Prostate gland (tissue), 2 donors: Measurements from ENCODE around the gene OPTN.

ENCODE experiments used
- POLR2A ChIP-seq: fragments of 450-650 bp; IDR thresholded peaks from one replicate; pipeline ENCODE4 v1.6.1; 2016; ENCODE audit warnings: antibody characterized with exemption, mild to moderate bottlenecking
- POLR2AphosphoS5 ChIP-seq: sonication (generic); formaldehyde crosslinking; IDR thresholded peaks from one replicate; pipeline ENCODE4 v1.6.1; 2017; ENCODE audit warnings: antibody characterized with exemption
- TF ChIP-seq, protein P1 (sequence below), 4 experiments: fragments of 200-600 bp in 2 of 4; fragments of 450-650 bp in 2 of 4; sonication (generic) in 2 of 4; IDR thresholded peaks; 1 replicate in 3 of 4; 2 replicates in 1 of 4; pipeline ENCODE4 v1.5.1; 2016 to 2019; ENCODE audit warnings: antibody characterized with exemption in 4 of 4, mild to moderate bottlenecking in 2 of 4, moderate library complexity in 2 of 4

DNA sequence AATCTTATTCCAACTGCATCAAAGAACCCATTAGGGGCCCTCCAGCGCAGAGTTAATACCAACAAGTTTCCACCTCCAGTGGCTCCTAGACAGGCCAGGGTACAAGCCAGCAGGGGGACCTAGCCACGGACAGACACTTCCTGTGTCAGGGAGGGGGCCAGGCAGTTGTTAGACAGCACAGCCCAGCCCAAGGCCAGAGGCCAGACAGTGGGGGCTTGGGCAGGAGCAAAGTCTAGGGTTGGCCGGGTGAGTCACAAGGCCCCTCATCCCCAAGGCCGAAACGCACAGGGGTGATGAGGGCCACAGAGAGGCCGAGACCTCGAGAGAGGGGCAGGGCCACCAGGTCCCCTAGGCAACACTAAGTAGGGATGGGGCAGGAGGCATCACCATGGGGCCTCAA is 19.3 kb upstream of the OPTN start:
- no peak for TF ChIP-seq POLR2A
- TF ChIP-seq, protein P1, sequence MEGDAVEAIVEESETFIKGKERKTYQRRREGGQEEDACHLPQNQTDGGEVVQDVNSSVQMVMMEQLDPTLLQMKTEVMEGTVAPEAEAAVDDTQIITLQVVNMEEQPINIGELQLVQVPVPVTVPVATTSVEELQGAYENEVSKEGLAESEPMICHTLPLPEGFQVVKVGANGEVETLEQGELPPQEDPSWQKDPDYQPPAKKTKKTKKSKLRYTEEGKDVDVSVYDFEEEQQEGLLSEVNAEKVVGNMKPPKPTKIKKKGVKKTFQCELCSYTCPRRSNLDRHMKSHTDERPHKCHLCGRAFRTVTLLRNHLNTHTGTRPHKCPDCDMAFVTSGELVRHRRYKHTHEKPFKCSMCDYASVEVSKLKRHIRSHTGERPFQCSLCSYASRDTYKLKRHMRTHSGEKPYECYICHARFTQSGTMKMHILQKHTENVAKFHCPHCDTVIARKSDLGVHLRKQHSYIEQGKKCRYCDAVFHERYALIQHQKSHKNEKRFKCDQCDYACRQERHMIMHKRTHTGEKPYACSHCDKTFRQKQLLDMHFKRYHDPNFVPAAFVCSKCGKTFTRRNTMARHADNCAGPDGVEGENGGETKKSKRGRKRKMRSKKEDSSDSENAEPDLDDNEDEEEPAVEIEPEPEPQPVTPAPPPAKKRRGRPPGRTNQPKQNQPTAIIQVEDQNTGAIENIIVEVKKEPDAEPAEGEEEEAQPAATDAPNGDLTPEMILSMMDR (IDR thresholded peaks at IDR 0.05) = no peak
- no peak for TF ChIP-seq POLR2AphosphoS5
